ENCODE data around the gene RAB17. TPM values are rescaled to one million over a fixed set of nuclear protein-coding genes. Genes with fewer than 3 reads are reported as not detected.

Gene RAB17
- total and polyA plus RNA-seq, 2 of the 8 experiments (the other 6 are each of a cell fraction or from before 2014, with no cell fraction given), result 42.6 to 83.4 TPM

DNA sequence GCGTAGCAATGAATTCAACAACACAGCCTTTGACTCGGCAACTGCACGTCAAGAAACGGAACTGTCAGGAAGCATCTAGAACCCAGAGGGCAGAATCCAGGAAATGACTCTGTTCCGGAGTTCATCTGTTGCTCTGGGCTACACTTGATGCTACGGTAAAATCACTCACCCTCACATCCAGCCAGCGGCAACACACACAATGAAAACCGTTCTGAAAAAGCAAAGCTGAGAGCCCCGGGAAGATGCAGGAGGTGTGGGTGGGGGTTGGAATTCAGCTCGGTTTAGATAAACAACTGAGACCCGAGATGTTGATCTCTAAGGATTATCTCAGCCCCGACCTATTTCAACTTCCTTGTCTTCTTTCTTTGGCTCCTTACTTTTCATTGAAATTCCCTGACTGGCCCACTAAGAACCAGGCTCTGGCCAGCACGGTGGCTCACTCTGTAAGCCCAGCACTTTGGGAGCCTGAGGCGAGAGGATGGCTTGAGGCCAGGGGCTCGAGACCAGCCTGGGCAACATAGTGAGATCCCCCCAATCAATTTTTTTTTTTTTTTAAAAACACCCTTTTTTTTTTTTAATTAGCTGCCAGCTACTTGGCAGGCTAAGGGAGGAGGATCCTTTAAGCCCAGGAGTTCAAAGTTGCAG, 13.3 kb upstream of the RAB17 start:
- no peak for DNase-seq (ENCODE audit: low read depth in 1 of 2, low spot score in 2 of 2)
- no peak overlapping the region for H3K4ac ChIP-seq (replicated peaks; ENCODE audit: insufficient read length, low read depth, low read length)
- no peak overlapping the region for H3K9ac ChIP-seq (replicated peaks in 1 of 4; ENCODE audit: extremely low read depth in 1 of 4, low read depth in 3 of 4, low read length in 3 of 4)
- H3K4me2 ChIP-seq (ENCODE audit: insufficient read depth in 1 of 2, low read depth in 2 of 2, low read length in 2 of 2), result no peak overlapping the region; a peak in 1 of 4 replicates
- no peak overlapping the region for H2AK5ac ChIP-seq (ENCODE audit: low read depth, low read length)
- no peak for FAIRE-seq
- POLR2A ChIA-PET (ENCODE audit: partially characterized antibody), result interaction anchor here (0.7 to 2.5 kb wide), 7 partner anchors 10 to 506 kb away, joined by 3 to 17 read pairs (median 7); partner anchors contain the start of genes LRRFIP1 and RAB17
- H4K5ac ChIP-seq (ENCODE audit: insufficient read length, low read depth, low read length), result no peak overlapping the region
- H3K14ac ChIP-seq (ENCODE audit: insufficient read length), result no peak overlapping the region
- H2BK120ac ChIP-seq (replicated peaks; ENCODE audit: low read depth, low read length), result no peak overlapping the region
- H3K79me2 ChIP-seq (ENCODE audit: control insufficient read depth in 1 of 2, insufficient read depth in 2 of 2, low read length in 2 of 2), result no peaks in the 10 kb centered on the region
- no peak overlapping the region for H2BK12ac ChIP-seq (ENCODE audit: low read depth, low read length)
- no peak overlapping the region for H2AFZ ChIP-seq (ENCODE audit: low read length)
- no peaks in the 10 kb centered on the region for H3K27me3 ChIP-seq (replicated peaks in 1 of 4; ENCODE audit: control insufficient read depth in 3 of 4, extremely low read depth in 1 of 4, insufficient read depth in 3 of 4, low read length in 3 of 4)
- no peaks in the 10 kb centered on the region for H3K23me2 ChIP-seq (ENCODE audit: low read depth, low read length)
- peak overlapping the region; percentile 49 for H2BK20ac ChIP-seq (ENCODE audit: low read length)
- peaks cover 0 to 14% (median 5%) of the 10 kb centered on the region in 4 experiments; a peak in 4 of 7 replicates for H3K4me1 ChIP-seq (replicated peaks in 1 of 4; ENCODE audit: control insufficient read depth in 3 of 4, insufficient read depth in 4 of 4, low read length in 3 of 4)
- H3K4me3 ChIP-seq (ENCODE audit: extremely low read depth in 1 of 4, insufficient read depth in 2 of 4, low read depth in 3 of 4, low read length in 4 of 4), result no peak overlapping the region
- peak overlapping the region; percentile 3; the same call in 1 of the 2 replicates for H2BK5ac ChIP-seq (ENCODE audit: low read depth, low read length)
- no peak overlapping the region for H3K27ac ChIP-seq (ENCODE audit: low read depth, low read length)
- no peaks in the 10 kb centered on the region for H3K79me1 ChIP-seq (ENCODE audit: low read depth, low read length)
- no peaks in the 10 kb centered on the region for H4K20me1 ChIP-seq (replicated peaks in 1 of 2; ENCODE audit: control insufficient read depth in 1 of 2, insufficient read depth in 2 of 2, low read length in 2 of 2)
- H4K8ac ChIP-seq (ENCODE audit: extremely low read depth, insufficient read depth, low read length), result no peak overlapping the region
- no peak for TF ChIP-seq KDM4A (IDR thresholded peaks at IDR 0.05; ENCODE audit: low read depth, low read length, severe bottlenecking)
- peak; percentile 41; the same call in 1 of the 2 replicates for TF ChIP-seq KDM1A (IDR thresholded peaks at IDR 0.05; ENCODE audit: borderline replicate concordance, low read length)
- no peak for TF ChIP-seq SP1 (IDR thresholded peaks at IDR 0.05; ENCODE audit: low read depth, low read length)
- 0 out of 2 replicates have a peak, but pooled peaks have one; percentile 30 for TF ChIP-seq TEAD4 (IDR thresholded peaks at IDR 0.05; ENCODE audit: low read depth, low read length)
- 0 out of 2 replicates have a peak, but pooled peaks have one; percentile 24 for TF ChIP-seq EGR1 (IDR thresholded peaks at IDR 0.05; ENCODE audit: borderline replicate concordance, low read depth, low read length)
- CTCF ChIA-PET (ENCODE audit: partially characterized antibody), result interaction anchor here (1.1 to 8.8 kb wide), 11 partner anchors 10 to 142 kb away, joined by 3 to 63 read pairs (median 7); partner anchors contain the start of gene RAB17
- peaks cover 10 to 16% of the 10 kb centered on the region in 2 experiments; a peak in 3 of 4 replicates for H3K9me3 ChIP-seq (ENCODE audit: insufficient read depth in 2 of 2, low read depth in 1 of 2, low read length in 1 of 2)
- no peak overlapping the region for H2BK15ac ChIP-seq (ENCODE audit: low read length)
- no peak overlapping the region for H3K56ac ChIP-seq (replicated peaks; ENCODE audit: insufficient read length, low read depth, low read length)
- H3K23ac ChIP-seq (ENCODE audit: insufficient read length), result no peak overlapping the region
- H3K18ac ChIP-seq (ENCODE audit: extremely low read depth, low read length), result no peak overlapping the region
- H3K36me3 ChIP-seq (ENCODE audit: control insufficient read depth in 2 of 4, insufficient read depth in 4 of 4, low read length in 3 of 4), result no peaks in the 10 kb centered on the region
- WGBS, 2 experiments (ENCODE audit: extremely low coverage in 1 of 2, insufficient coverage in 1 of 2, insufficient read length in 1 of 2, insufficient replicate concordance in 2 of 2, low coverage in 1 of 2, low lambda C conversion rate in 2 of 2, missing lambda C conversion rate in 1 of 2), result 74% methylated on average over 14 of the region's 15 CpGs; no CpG with 5 or more reads in 1 of the 2 experiments
- H4K91ac ChIP-seq (replicated peaks; ENCODE audit: insufficient read length, low read length), result peak overlapping the region; percentile 4

Measured in H1 (cell line).